Measurements from ENCODE around the gene CCDC183. TPM values are rescaled to one million over a fixed set of nuclear protein-coding genes. Genes with fewer than 3 reads are reported as not detected.

CCDC183 gene
- total RNA-seq, 1 experiment from 2014 or later: 3.6 TPM

GRCh38 chr9:136849960-136850865 lies 54.1 kb downstream of the CCDC183 start:
- Histone ChIP-seq H3K36me3 (ENCODE audit: low read depth) (no peaks in the 10 kb centered on the region), H3K9me3 (ENCODE audit: insufficient read depth, low read depth) (no peaks in the 10 kb centered on the region), H3K27me3 (ENCODE audit: insufficient read depth, low read depth) (no peaks in the 10 kb centered on the region), H3K27ac (no peak overlapping the region), H2AFZ (no peak overlapping the region), H3K4me2 (peak overlapping the region; percentile 85), H3K79me2 (ENCODE audit: low read depth) (no peaks in the 10 kb centered on the region), H3K4me1 (replicated peaks; ENCODE audit: insufficient read depth) (peaks cover 6% of the 10 kb centered on the region; the same call in 1 of the 2 replicates), H4K20me1 (ENCODE audit: insufficient read depth) (peaks cover 21% of the 10 kb centered on the region), H3K4me3 (peak overlapping the region; percentile 87), H3F3A (ENCODE audit: insufficient read depth, low read depth) (peaks cover 22% of the 10 kb centered on the region; the same call in 1 of the 2 replicates), H3K9me2 (ENCODE audit: insufficient read depth) (no peaks in the 10 kb centered on the region)
- ChIA-PET CTCF (no interaction called here), POLR2A (ENCODE audit: unreplicated experiment) (no interaction called here)
- intact Hi-C loops (cut with micrococcal nuclease; ENCODE audit: unreplicated experiment): loop anchor here (1.0 to 5.0 kb wide), 5 partner anchors 32 to 177 kb away; partner anchors contain the start of genes ABCA2, C8G, CLIC3 and FBXW5
- TSS peak; percentile 58 for BruUV-seq (replicated peaks)
- no peak for TF ChIP-seq CTCF (conservative IDR thresholded peaks at IDR 0.05)
- no peak for TF ChIP-seq EZH2 (IDR thresholded peaks at IDR 0.05; ENCODE audit: low read depth)
- no peak for DNase-seq

DNA sequence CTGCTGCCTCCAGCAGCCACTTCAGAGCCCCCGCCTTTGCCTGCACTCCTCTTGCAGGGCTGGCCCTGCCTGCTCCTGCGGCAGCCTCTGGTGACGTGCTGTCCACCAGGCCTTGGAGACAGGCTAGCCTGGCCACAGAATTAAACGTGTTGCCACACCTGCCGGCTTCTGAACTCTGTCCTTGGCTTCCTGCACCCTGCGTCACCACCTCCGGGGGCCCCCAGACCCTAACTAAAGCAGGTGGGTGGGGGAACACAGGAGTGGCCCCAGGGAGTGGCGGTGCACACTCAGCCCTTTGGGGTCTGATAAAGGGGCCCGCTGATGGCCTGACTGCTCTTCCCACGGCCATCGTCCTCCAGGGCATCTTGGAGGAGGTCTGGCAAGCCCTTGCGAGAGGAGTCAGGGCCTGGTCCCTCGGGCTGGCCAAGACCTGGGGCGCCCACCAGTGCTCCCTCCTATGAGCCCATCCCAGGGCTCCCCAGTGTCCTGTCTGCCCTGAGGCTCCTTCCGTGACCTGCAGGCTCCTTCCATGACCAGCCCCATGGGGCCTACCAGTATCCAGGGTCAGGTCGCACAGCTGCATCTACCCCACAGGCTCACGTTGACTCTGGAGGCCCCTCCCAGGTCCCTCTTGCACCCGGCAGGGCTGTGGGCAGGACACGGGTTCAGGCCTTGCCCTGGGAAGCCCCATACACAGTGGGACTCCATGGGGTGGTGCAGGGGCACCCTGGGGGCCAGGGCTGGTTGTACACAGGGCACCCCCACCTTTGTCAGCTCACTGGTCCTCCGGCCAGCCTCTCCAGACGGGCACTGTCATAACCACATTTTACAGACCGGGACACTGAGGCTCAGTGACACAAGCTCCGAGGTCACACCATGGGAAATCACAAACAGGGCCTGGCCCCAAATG lies 55.0 kb downstream of the CCDC183 start:
- DNase-seq: no peak
- Histone ChIP-seq H3K4me3 (no peak overlapping the region), H3K27me3 (ENCODE audit: insufficient read depth, low read depth) (no peaks in the 10 kb centered on the region), H2AFZ (no peak overlapping the region), H3K79me2 (ENCODE audit: low read depth) (no peaks in the 10 kb centered on the region), H3F3A (ENCODE audit: insufficient read depth, low read depth) (peaks cover 22% of the 10 kb centered on the region; the same call in 1 of the 2 replicates), H3K9me2 (ENCODE audit: insufficient read depth) (no peaks in the 10 kb centered on the region), H3K36me3 (ENCODE audit: low read depth) (no peaks in the 10 kb centered on the region), H4K20me1 (ENCODE audit: insufficient read depth) (peaks cover 21% of the 10 kb centered on the region), H3K4me2 (no peak overlapping the region), H3K27ac (no peak overlapping the region), H3K4me1 (replicated peaks; ENCODE audit: insufficient read depth) (peaks cover 6% of the 10 kb centered on the region; the same call in 1 of the 2 replicates), H3K9me3 (ENCODE audit: insufficient read depth, low read depth) (no peaks in the 10 kb centered on the region)
- BruUV-seq (replicated peaks): no TSS peak
- ChIA-PET CTCF (no interaction called here), POLR2A (ENCODE audit: unreplicated experiment) (interaction anchor here (0.6 kb wide), 1 partner anchor 35 kb away, joined by 6 read pairs; the partner anchor contains the start of gene TRAF2)
- intact Hi-C loops (cut with micrococcal nuclease; ENCODE audit: unreplicated experiment): no loop called here
- TF ChIP-seq CTCF (conservative IDR thresholded peaks at IDR 0.05) (no peak), EZH2 (IDR thresholded peaks at IDR 0.05; ENCODE audit: low read depth) (no peak)

DNA sequence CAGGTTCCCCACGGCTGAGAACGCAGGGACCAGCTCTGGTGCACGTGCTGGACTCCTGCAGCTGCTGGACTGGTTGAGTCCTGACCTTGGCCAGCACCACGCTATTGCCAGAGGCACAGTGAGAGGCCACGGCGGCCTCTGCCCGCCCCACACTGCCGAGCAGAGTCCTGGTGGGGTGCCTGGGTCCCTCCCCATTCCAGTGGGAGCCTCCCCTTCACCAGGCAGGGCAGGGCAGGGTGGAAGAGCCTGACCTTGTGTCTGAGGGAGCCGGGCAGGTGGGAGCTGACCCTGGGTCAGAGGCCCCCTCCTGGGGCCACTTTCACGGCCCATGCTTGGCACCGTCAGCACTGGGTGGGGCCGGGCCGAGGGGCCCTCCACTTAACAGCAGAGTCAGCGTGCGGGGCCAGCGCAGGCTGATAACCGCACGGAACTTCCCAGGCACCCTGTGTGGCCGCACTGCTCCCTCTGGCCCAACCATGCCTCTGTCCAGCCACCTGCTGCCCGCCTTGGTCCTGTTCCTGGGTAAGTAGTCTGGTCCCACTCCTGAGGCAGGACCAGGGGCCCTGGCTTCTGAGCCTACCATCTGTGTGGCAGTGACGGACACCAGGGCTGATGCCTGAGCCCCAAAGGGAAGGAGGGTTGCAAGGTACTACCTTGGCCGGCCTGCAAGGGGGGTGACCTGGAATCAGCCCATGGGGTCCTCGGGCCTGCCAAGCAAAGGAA lies 56.0 kb downstream of the CCDC183 start, which contains the start of gene MAMDC4:
MAMDC4 (plus strand) TSS at position 406 of the 723 bp plus-strand sequence; CDS start at position 477, 71 bp downstream.
- ChIA-PET POLR2A (ENCODE audit: unreplicated experiment) (no interaction called here), CTCF (no interaction called here)
- Histone ChIP-seq H3K4me2 (no peak within 1 kb of the TSS), H3K9me3 (ENCODE audit: insufficient read depth, low read depth) (no peaks in the 10 kb centered on the region), H3K4me1 (replicated peaks; ENCODE audit: insufficient read depth) (peaks cover 6% of the 10 kb centered on the region; the same call in 1 of the 2 replicates), H3F3A (ENCODE audit: insufficient read depth, low read depth) (peaks cover 22% of the 10 kb centered on the region; the same call in 1 of the 2 replicates), H2AFZ (no peak within 1 kb of the TSS), H3K9me2 (ENCODE audit: insufficient read depth) (no peaks in the 10 kb centered on the region), H3K4me3 (no peak within 1 kb of the TSS), H3K36me3 (ENCODE audit: low read depth) (no peaks in the 10 kb centered on the region), H3K27ac (no peak within 1 kb of the TSS), H4K20me1 (ENCODE audit: insufficient read depth) (peaks cover 26% of the 10 kb centered on the region), H3K79me2 (ENCODE audit: low read depth) (no peaks in the 10 kb centered on the region), H3K27me3 (ENCODE audit: insufficient read depth, low read depth) (no peaks in the 10 kb centered on the region)
- intact Hi-C loops (cut with micrococcal nuclease; ENCODE audit: unreplicated experiment): no loop called here
- TF ChIP-seq CTCF (conservative IDR thresholded peaks at IDR 0.05): no peak
- no peak for TF ChIP-seq EZH2 (IDR thresholded peaks at IDR 0.05; ENCODE audit: low read depth)
- peak in 1 of 2 experiments; percentile 29 for DNase-seq
- BruUV-seq (replicated peaks): no TSS peak
